Fibroblast of the aortic adventitia (primary cell): ENCODE measurements around the gene CBLIF. TPM values are rescaled to one million over a fixed set of nuclear protein-coding genes. Genes with fewer than 3 reads are reported as not detected.
"Not testable (repeated sequence)": the region's sequence is repeated elsewhere in the genome, so short reads cannot be mapped to it uniquely, and the experiment has no call there.

Source experiments
- DNase-seq: peaks from one replicate; pipeline ENCODE4 v3.0.0-alpha.2; 2010; ENCODE audit warnings: low read depth
- H3K4me3 ChIP-seq: 2 replicates; pipeline ENCODE4 v1.5.1; 2011; ENCODE audit warnings: low read depth, mild to moderate bottlenecking, control low read depth, low read length, moderate library complexity
- CTCF ChIP-seq: IDR thresholded peaks from 2 replicates; pipeline ENCODE4 v1.5.1; 2011; ENCODE audit warnings: mild to moderate bottlenecking, low read length, control low read depth, inconsistent platforms; ENCODE audit not compliant: insufficient read depth
- total RNA-seq: library from RNA; depleted of rRNA; stranded (reverse); fragments of >200 nt; gene quantifications from 2 replicates; pipeline ENCODE4 v1.2.3, GENCODE V29; 2012; ENCODE audit warnings: low replicate concordance

CBLIF gene
- total RNA-seq, result not detected in 2 replicates

- no peak within 1 kb of the TSS for H3K4me3 ChIP-seq
- DNase-seq, result no peak
- no peak for TF ChIP-seq CTCF
These were observed at the start of gene CBLIF for GRCh38 chr11:59845399-59845798. CBLIF (minus strand) TSS chr11:59845499; CDS start chr11:59845453, 46 bp downstream.

- DNase-seq, result no peak
- no peak overlapping the region for H3K4me3 ChIP-seq
- no peak for TF ChIP-seq CTCF
These were observed 49.3 kb upstream of the CBLIF start for GRCh38 chr11:59894616-59895015.

- TF ChIP-seq CTCF, result no peak
- H3K4me3 ChIP-seq, result no peak overlapping the region
- no peak for DNase-seq
These were observed 46.5 kb upstream of the CBLIF start for GRCh38 chr11:59891781-59892181.

- not testable (repeated sequence) for H3K4me3 ChIP-seq, DNase-seq
These were observed 41.9 kb upstream of the CBLIF start for GRCh38 chr11:59887156-59887555.

GRCh38 chr11:59883597-59883996, 38.3 kb upstream of the CBLIF start:
- H3K4me3 ChIP-seq, result no peak overlapping the region
- no peak for TF ChIP-seq CTCF
- no peak for DNase-seq

- H3K4me3 ChIP-seq, result no peak overlapping the region
- no peak for DNase-seq
- no peak for TF ChIP-seq CTCF
These were observed 34.3 kb upstream of the CBLIF start for GRCh38 chr11:59879567-59879966.

- no peak for TF ChIP-seq CTCF
- no peak within 1 kb of the TSS for H3K4me3 ChIP-seq
These were observed 33.3 kb upstream of the CBLIF start, which contains the start of gene OOSP3 for GRCh38 chr11:59878575-59878974. OOSP3 (plus strand) TSS chr11:59878782; CDS start chr11:59878809, 27 bp downstream.

GRCh38 chr11:59877784-59878183, 32.5 kb upstream of the CBLIF start:
- TF ChIP-seq CTCF, result no peak
- no peak for DNase-seq
- no peak overlapping the region for H3K4me3 ChIP-seq

More at GRCh38 chr11:59878575-59878974, 33.3 kb upstream of the CBLIF start, which contains the start of gene OOSP3:
- no peak for DNase-seq
